Progenitor cell of endocrine pancreas (in vitro differentiated cells): Measurements from ENCODE around the gene ZNF593OS. TPM values are rescaled to one million over a fixed set of nuclear protein-coding genes. Genes with fewer than 3 reads are reported as not detected.

ENCODE experiments used
- DNase-seq: peaks from one replicate; pipeline ENCODE4 v3.0.0; 2021; ENCODE audit warnings: low spot score; ENCODE audit not compliant: unreplicated experiment
- H3K27ac Mint-ChIP-seq: 2 replicates; pipeline ENCODE4 v1.8.0; 2021; ENCODE audit warnings: mild to moderate bottlenecking, moderate library complexity, mixed read lengths
- H3K27me3 Mint-ChIP-seq: 2 replicates; pipeline ENCODE4 v1.8.0; 2021; ENCODE audit warnings: mixed read lengths
- H3K36me3 Mint-ChIP-seq: 2 replicates; pipeline ENCODE4 v1.8.0; 2022; ENCODE audit warnings: mixed read lengths; ENCODE audit not compliant: insufficient read depth
- H3K4me1 Mint-ChIP-seq: 2 replicates; pipeline ENCODE4 v1.8.0; 2021; ENCODE audit warnings: low read depth, mixed read lengths
- H3K4me3 Mint-ChIP-seq: 2 replicates; pipeline ENCODE4 v1.8.0; 2021; ENCODE audit warnings: low read depth, mild to moderate bottlenecking, moderate library complexity, mixed read lengths
- H3K9me3 Mint-ChIP-seq: 2 replicates; pipeline ENCODE4 v1.8.0; 2021; ENCODE audit warnings: low read depth, mixed read lengths
- CTCF ChIP-seq: fragments of 200-600 bp; sonication (generic); IDR thresholded peaks from one replicate; pipeline ENCODE4 v1.5.0; 2021; ENCODE audit warnings: antibody characterized with exemption, mild to moderate bottlenecking; ENCODE audit not compliant: unreplicated experiment
- total RNA-seq: library from RNA; stranded (reverse); gene quantifications from 2 replicates; pipeline ENCODE4 v1.2.1, GENCODE V29; 2021

ZNF593OS gene
- total RNA-seq, 1 donor from 2014 or later = not detected

- no peak overlapping the region for H3K4me3 Mint-ChIP-seq
- DNase-seq = no peak
- H3K4me1 Mint-ChIP-seq = peaks cover 8% of the 10 kb centered on the region
- H3K27me3 Mint-ChIP-seq = peaks cover 54% of the 10 kb centered on the region
- no peaks in the 10 kb centered on the region for H3K36me3 Mint-ChIP-seq
- no peak for TF ChIP-seq CTCF
- H3K9me3 Mint-ChIP-seq = no peaks in the 10 kb centered on the region
- no peak overlapping the region for H3K27ac Mint-ChIP-seq
Observed at GRCh38 chr1:26154750-26155149, 16.9 kb downstream of the ZNF593OS start.

GRCh38 chr1:26153966-26154532 lies 17.6 kb downstream of the ZNF593OS start:
- H3K4me3 Mint-ChIP-seq = no peak overlapping the region
- H3K9me3 Mint-ChIP-seq = no peaks in the 10 kb centered on the region
- H3K36me3 Mint-ChIP-seq = no peaks in the 10 kb centered on the region
- TF ChIP-seq CTCF = no peak
- H3K27me3 Mint-ChIP-seq = peaks cover 54% of the 10 kb centered on the region
- peaks cover 8% of the 10 kb centered on the region for H3K4me1 Mint-ChIP-seq
- no peak overlapping the region for H3K27ac Mint-ChIP-seq
- no peak for DNase-seq

- TF ChIP-seq CTCF = no peak
- Mint-ChIP-seq H3K27me3 (peaks cover 22% of the 10 kb centered on the region), H3K36me3 (no peaks in the 10 kb centered on the region), H3K4me1 (no peaks in the 10 kb centered on the region), H3K4me3 (no peak overlapping the region), H3K27ac (no peak overlapping the region), H3K9me3 (no peaks in the 10 kb centered on the region)
- DNase-seq = no peak
Observed at GRCh38 chr1:26148887-26149286, 22.7 kb downstream of the ZNF593OS start.

- peaks cover 18% of the 10 kb centered on the region for H3K27me3 Mint-ChIP-seq
- H3K27ac Mint-ChIP-seq = no peak overlapping the region
Observed at GRCh38 chr1:26145960-26146294, 25.7 kb downstream of the ZNF593OS start.

More at GRCh38 chr1:26145960-26146294, 25.7 kb downstream of the ZNF593OS start:
- Mint-ChIP-seq H3K4me1 (no peaks in the 10 kb centered on the region), H3K9me3 (no peaks in the 10 kb centered on the region), H3K36me3 (no peaks in the 10 kb centered on the region), H3K4me3 (no peak overlapping the region)
- TF ChIP-seq CTCF = no peak
- DNase-seq = no peak
